A673 (cell line): ENCODE measurements around the gene TRAF3IP1.

Experiments used
- CTCF ChIP-seq: fragments of 300-800, 200-600 bp; sonication (generic); conservative IDR thresholded peaks from 2 replicates; pipeline ENCODE4 v1.5.1; 2017; ENCODE audit warnings: low read depth, mild to moderate bottlenecking, antibody characterized with exemption, low read length, moderate library complexity, mixed read lengths
- EZH2 ChIP-seq: fragments of 200-600 bp; sonication (generic); IDR thresholded peaks from 2 replicates; pipeline ENCODE4 v1.6.1; 2017; ENCODE audit warnings: borderline replicate concordance, low read depth, mild to moderate bottlenecking, mixed read lengths, antibody characterized with exemption, low read length; ENCODE audit not compliant: poor library complexity, severe bottlenecking

GRCh38 chr2:238304116-238304515 is 16.2 kb upstream of the TRAF3IP1 start:
- no peak for TF ChIP-seq CTCF
- no peak for TF ChIP-seq EZH2
